Stimulated activated effector memory CD8-positive, alpha-beta T cell treated with anti-CD3 and anti-CD28 coated beads, Interleukin-12 subunit alpha, Interleukin-12 subunit beta, amount 100 ng/mL, for 72 hours (primary cell): ENCODE results near the gene HCRTR1.

Source experiments
- ATAC-seq: fragments of 150-1000 bp; cut with Tn5 transposase; 2 replicates; pipeline ENCODE4 v1.10.0; 2021
- DNase-seq, 2 donors: peaks; one replicate each; pipeline ENCODE4 v3.0.0; 2021 to 2022; ENCODE audit warnings: low spot score in 2 of 2
- H3K27ac Mint-ChIP-seq: one replicate; pipeline ENCODE4 v1.8.0; 2022; ENCODE audit warnings: mild to moderate bottlenecking, mixed read lengths
- H3K36me3 Mint-ChIP-seq: one replicate; pipeline ENCODE4 v1.8.0; 2022; ENCODE audit warnings: mild to moderate bottlenecking, mixed read lengths
- H3K4me1 Mint-ChIP-seq: one replicate; pipeline ENCODE4 v1.8.0; 2022; ENCODE audit warnings: mixed read lengths
- H3K4me3 Mint-ChIP-seq: one replicate; pipeline ENCODE4 v1.8.0; 2022; ENCODE audit warnings: mild to moderate bottlenecking, mixed read lengths
- H3K9me3 Mint-ChIP-seq: one replicate; pipeline ENCODE4 v1.8.0; 2022; ENCODE audit warnings: mixed read lengths

HCRTR1 gene

GRCh38 chr1:31670593-31670964, 53.1 kb downstream of the HCRTR1 start:
- no peak for DNase-seq
- H3K9me3 Mint-ChIP-seq = no peaks in the 10 kb centered on the region

DNA sequence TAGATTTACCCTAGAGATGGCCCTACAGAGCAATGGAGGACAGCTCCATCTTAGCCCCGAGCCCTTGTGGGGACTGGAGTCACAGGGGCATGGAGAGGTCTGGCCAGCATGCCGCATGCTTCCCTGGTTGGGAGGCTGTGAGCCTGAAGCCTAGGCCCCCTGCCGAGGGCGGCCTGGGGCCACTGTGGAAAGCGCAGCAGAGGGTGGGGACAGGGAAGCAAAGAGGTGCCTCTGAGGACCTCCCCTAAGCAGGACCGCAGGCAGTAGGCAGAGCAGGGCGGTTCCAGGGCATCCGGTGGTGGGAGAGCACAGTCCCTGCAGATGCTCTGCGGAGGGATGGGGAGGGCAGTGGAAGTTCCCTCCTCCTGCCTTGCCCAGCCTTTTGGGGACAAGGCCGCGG, 53.7 kb downstream of the HCRTR1 start:
- H3K36me3 Mint-ChIP-seq = no peaks in the 10 kb centered on the region
- no peaks in the 10 kb centered on the region for H3K9me3 Mint-ChIP-seq
- DNase-seq (no peak), ATAC-seq (no peak)
- no peak overlapping the region for H3K4me3 Mint-ChIP-seq
- H3K27ac Mint-ChIP-seq = no peak overlapping the region
- peaks cover 21% of the 10 kb centered on the region for H3K4me1 Mint-ChIP-seq

More at GRCh38 chr1:31670593-31670964, 53.1 kb downstream of the HCRTR1 start:
- H3K4me3 Mint-ChIP-seq = peak overlapping the region; percentile 55
- peaks cover 21% of the 10 kb centered on the region for H3K4me1 Mint-ChIP-seq
- H3K36me3 Mint-ChIP-seq = no peaks in the 10 kb centered on the region
- ATAC-seq = no peak
- H3K27ac Mint-ChIP-seq = peak overlapping the region; percentile 33

- no peak for DNase-seq
- H3K9me3 Mint-ChIP-seq = no peaks in the 10 kb centered on the region
- H3K4me3 Mint-ChIP-seq = no peak overlapping the region
- peaks cover 21% of the 10 kb centered on the region for H3K4me1 Mint-ChIP-seq
- H3K27ac Mint-ChIP-seq = no peak overlapping the region
- no peak for ATAC-seq
- H3K36me3 Mint-ChIP-seq = no peaks in the 10 kb centered on the region
These were observed 54.2 kb downstream of the HCRTR1 start for GRCh38 chr1:31671561-31672201.

GRCh38 chr1:31672986-31673385, 55.5 kb downstream of the HCRTR1 start:
- DNase-seq = no peak
- H3K9me3 Mint-ChIP-seq = no peaks in the 10 kb centered on the region
- H3K27ac Mint-ChIP-seq = no peak overlapping the region
- no peaks in the 10 kb centered on the region for H3K36me3 Mint-ChIP-seq
- ATAC-seq = no peak
- H3K4me1 Mint-ChIP-seq = peaks cover 21% of the 10 kb centered on the region
- no peak overlapping the region for H3K4me3 Mint-ChIP-seq

DNA sequence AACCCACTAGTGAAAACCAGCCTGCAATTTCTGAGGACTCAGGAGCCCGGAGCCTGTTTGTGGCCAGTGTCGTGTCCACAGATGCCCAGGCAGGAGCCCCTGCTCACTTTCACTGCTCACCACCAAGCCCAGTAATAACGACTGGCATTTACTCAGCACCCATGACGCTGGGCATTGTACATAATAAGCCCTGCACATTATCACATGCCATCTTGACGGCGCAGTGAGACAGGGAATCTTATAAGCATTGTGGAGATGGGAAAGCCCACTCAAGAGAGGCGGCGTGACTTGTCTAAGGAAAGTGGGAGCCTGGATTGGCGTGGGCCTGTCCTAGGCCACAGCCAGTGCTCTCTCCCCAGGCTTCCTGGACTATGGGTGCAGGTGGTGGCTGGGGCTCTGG, 55.9 kb downstream of the HCRTR1 start:
- DNase-seq = no peak
- H3K4me3 Mint-ChIP-seq = no peak overlapping the region
- peaks cover 21% of the 10 kb centered on the region for H3K4me1 Mint-ChIP-seq
- H3K9me3 Mint-ChIP-seq = no peaks in the 10 kb centered on the region
- ATAC-seq = no peak
- H3K36me3 Mint-ChIP-seq = no peaks in the 10 kb centered on the region
- H3K27ac Mint-ChIP-seq = no peak overlapping the region

GRCh38 chr1:31674626-31675025, 57.1 kb downstream of the HCRTR1 start:
- H3K4me1 Mint-ChIP-seq = peaks cover 15% of the 10 kb centered on the region
- ATAC-seq (no peak), DNase-seq (no peak)
- no peaks in the 10 kb centered on the region for H3K9me3 Mint-ChIP-seq
- no peaks in the 10 kb centered on the region for H3K36me3 Mint-ChIP-seq
- peak overlapping the region; percentile 45 for H3K27ac Mint-ChIP-seq
- no peak overlapping the region for H3K4me3 Mint-ChIP-seq

DNA sequence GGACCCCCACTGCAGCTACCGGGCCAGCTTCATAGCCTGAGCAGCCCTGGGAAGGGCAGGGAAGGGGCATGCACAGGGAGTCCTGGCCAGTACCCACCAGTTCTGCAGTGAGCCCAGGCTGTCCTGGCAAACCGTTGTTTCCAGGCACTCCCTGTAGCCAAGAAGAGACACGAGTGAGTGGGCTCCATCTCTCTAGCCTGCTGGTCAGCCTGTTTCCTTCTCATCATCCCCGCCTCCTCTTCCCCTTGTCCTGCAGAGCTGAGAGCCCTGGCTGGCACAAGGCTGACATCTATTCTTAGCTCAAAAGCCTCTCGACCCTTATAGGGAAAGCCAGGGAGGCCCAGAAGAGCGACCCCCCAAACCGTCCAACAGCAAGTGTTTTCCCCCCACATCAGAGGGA, 57.7 kb downstream of the HCRTR1 start:
- H3K9me3 Mint-ChIP-seq = no peaks in the 10 kb centered on the region
- peaks cover 10% of the 10 kb centered on the region for H3K4me1 Mint-ChIP-seq
- no peaks in the 10 kb centered on the region for H3K36me3 Mint-ChIP-seq
- ATAC-seq (no peak), DNase-seq (no peak)
- H3K4me3 Mint-ChIP-seq = no peak overlapping the region
- H3K27ac Mint-ChIP-seq = no peak overlapping the region

DNA sequence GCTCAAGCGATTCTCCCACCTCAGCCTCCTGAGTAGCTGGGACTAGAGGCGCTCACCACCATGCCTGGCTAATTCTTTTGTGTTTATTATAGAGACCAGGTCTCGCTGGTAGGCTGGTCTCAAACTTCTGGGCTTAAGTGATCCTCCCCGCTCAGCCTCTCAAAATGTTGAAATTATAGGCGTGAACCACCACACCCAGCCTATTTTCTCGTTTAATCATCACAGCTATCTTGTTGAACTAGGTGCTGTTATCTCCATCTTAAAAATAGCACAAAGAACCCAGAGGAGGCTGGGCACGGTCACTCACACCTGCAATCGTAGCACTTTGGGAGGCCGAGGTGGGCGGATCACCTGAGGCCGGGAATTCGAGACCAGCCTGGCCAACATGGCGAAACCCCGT, 58.3 kb downstream of the HCRTR1 start:
- no peak for ATAC-seq
- H3K9me3 Mint-ChIP-seq = no peaks in the 10 kb centered on the region

More for the DNA sequence above, 58.3 kb downstream of the HCRTR1 start:
- Mint-ChIP-seq H3K4me3 (no peak overlapping the region), H3K27ac (no peak overlapping the region), H3K4me1 (peaks cover 5% of the 10 kb centered on the region), H3K36me3 (no peaks in the 10 kb centered on the region)
- DNase-seq = no peak
